ENCODE data around the gene IL37.
"Not testable (repeated sequence)": the region's sequence is repeated elsewhere in the genome, so short reads cannot be mapped to it uniquely, and the experiment has no call there.

IL37 gene

DNA sequence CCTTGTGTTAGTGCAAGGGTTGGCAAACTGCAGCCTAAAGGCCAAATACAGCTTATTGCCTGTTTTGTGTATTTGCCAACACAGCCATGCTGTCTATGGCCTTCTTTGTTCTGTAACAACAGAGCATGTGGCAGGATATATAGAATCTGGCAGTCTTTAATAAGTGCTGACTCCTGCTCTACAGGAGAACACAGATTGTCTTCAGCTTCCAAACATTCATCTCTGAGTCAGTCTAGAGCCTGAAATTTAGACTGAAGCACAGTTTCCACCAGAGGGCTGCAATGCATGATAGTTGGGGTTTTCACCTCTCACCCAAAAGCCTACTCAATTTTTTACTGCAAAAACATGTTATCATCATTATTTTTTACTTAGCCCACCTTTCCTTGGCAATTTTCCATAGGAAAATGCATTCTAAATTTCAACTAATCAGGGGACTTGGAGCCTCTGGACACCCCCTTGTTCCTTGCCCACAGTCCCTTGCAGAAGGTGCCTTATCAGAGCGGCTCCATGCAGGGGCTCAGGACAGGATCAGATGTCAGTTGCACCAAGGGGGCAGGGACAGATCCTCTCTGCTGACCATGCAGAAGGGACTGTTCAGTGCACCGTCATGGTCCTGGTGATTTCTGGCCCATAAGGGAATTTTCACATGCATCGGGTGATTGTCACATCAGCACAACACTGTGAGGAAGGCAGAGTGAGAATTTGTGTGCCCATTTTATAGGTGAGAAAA is 12.4 kb downstream of the IL37 start:
- DNase-seq (ENCODE audit: low read depth), result no peak

DNA sequence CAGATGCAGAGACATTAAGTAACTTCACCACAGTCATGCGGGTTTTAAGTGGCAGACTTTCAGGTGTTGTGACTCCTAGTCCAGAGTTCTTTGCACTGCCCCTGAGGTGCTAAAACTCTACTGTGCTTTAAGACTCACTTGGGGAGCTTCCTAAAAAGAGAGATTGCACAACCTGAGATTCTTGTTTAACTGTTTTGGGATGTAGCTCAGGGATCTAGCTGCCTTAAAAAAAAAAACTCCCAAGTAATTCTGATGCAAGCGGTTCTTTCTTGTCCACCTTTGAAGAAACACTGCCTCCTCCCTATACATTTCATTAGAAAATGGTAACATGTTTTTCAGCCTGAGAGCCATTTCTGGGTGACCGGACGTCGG is 13.0 kb downstream of the IL37 start:
- no peak for DNase-seq (ENCODE audit: low read depth)

GRCh38 chr2:112924360-112924759 is 13.4 kb downstream of the IL37 start:
- DNase-seq (ENCODE audit: low read depth), result no peak

DNA sequence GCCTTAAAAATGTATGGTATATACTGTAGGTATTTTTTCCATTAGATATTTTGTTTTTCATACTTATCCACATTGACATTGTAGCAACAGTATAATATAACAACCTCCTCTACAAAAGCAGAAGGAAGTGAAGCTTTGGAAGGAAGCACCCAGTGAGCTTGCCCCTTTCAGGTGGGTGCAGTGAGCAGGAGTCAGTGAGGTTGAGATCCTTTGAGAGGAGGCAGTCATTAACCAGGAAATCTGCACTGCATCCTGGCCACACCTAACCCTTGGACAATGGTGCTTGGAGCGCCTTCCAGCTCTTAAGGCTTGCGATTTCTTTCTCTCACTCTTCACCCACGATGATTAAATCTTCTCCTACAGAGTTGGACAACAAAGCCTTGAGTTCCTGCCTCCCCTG is 13.9 kb downstream of the IL37 start:
- no peak for DNase-seq (ENCODE audit: low read depth)

DNA sequence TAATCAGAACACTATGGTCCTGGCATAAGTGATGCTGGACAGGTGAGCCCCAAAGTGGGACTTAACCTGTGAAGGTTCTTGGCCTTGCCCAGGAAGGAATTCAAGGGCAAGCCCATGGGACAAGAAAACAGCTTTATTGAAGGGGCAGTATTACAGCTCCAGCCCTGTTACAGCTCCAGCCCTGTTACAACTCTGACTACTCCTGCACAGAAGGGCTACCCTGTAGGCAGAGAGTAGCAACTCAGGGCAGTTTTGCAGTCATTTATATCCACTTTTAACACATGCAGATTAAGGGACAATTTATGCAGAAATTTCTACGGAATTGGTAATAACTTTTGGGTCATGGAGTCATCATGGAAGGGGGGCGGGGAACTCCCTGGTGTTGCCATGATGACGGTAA is 15.7 kb downstream of the IL37 start:
- DNase-seq (ENCODE audit: low read depth), result no peak

GRCh38 chr2:112927745-112928144 is 16.8 kb downstream of the IL37 start:
- DNase-seq (ENCODE audit: low read depth), result no peak

GRCh38 chr2:112933261-112933660 is 22.3 kb downstream of the IL37 start:
- no peak for DNase-seq (ENCODE audit: low read depth)

GRCh38 chr2:112934117-112934516 is 23.2 kb downstream of the IL37 start:
- DNase-seq (ENCODE audit: low read depth), result not testable (repeated sequence)

DNA sequence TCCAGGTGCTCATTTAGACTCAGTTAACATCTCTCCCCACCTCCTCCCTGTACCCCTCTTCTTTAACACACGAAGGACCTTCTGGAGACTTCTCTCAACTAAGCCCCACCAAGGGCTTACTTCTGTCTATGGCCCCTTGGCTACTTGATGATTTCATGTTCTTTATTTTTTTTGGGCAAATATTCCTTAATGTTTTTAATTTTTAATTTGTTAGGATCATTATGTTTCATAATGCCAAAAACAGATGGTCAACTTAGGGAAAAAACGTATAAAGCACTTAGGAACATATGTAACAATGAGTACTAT is 25.9 kb downstream of the IL37 start:
- no peak for DNase-seq (ENCODE audit: low read depth)

- no peak for DNase-seq (ENCODE audit: low read depth)
Measured at GRCh38 chr2:112938904-112939303, 27.9 kb downstream of the IL37 start.

- no peak for DNase-seq (ENCODE audit: low read depth)
Measured at GRCh38 chr2:112939425-112939824, 28.5 kb downstream of the IL37 start.

GRCh38 chr2:112940859-112941625 is 30.1 kb downstream of the IL37 start:
- no peak for DNase-seq (ENCODE audit: low read depth)

DNA sequence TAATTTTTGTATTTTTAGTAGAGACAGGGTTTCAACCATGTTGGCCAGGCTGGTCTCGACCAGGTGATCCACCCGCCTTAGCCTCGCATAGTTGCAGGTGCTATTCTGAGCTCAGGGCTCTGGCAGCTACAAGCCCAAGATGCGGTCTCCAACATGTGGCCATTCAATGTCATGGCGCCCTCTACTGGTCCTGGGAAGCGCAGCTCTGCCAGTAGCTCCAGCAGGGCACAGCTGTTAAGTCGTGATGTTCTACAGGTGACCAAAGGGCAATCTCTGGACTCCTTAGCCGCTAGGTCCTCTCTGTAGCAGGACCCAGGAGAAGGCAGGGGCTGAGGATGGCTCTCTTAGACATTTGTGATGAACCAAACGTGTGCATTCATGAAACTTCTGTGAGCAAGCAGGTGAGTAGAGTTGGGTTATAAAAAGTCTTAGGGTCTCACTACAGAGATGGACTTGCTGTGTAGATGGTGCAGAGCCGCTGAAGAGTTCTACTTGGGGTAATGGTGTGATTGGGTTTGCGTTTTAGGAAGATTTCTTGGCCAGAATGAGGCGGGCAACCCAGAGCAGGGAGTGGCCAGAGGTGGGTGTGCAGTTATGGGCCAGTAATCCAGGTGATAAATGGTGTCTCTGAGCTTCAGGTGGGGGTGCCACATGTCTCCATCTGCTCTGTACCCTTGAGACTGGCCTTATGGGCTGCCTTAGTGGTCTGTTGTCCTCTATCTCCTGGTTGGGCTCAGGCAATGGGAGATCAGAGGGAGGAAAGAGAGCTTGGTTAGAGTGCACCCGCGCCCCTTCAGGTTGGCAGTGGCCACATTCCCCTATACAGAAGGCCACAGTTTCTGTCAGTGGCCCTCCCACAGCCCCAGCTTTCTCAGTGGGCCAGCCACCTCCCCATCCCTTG is 31.0 kb downstream of the IL37 start:
- peak; percentile 29 for DNase-seq (ENCODE audit: low read depth)

- DNase-seq (ENCODE audit: low read depth), result no peak
Measured at GRCh38 chr2:112942654-112943002, 31.7 kb downstream of the IL37 start.

GRCh38 chr2:112944971-112945370 is 34.0 kb downstream of the IL37 start:
- no peak for DNase-seq (ENCODE audit: low read depth)

DNA sequence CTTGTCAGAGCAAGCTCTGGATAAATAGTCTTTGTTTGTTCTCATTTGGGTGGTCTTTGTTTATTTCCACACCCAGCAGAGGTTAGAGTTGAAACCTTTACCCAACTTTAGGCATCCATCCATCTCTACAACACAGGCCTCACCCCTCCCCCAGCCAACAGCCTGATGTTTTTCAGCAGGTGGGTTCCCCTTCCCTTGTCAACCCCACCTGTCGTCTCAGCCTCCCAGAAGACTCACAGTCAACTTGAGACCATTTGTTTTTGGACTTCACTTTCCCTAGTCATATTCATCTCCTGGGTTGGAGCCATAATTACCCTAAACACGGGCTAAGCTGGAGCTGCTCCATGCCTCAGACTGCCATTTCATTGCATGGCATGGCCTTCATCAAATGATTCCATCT is 35.1 kb downstream of the IL37 start:
- no peak for DNase-seq (ENCODE audit: low read depth)

DNA sequence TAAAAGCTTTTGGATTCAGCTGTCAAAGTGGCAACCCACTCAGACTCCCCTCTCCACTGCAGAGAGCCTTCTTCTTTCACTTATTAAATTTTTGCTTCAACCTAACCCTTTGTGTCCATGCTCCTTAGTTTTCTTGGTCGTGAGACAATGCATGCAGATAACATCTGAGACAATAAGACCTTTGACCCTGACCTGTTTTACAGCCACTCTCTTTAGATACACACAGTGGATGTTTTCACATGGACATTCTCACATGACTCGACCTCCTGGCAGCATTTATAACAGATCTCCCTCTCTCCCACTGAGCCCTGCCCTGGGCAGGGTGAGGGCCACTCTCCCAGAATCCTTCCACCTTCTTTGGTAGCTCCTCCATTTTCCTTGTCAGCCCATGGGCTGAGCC is 36.4 kb downstream of the IL37 start:
- DNase-seq (ENCODE audit: low read depth), result no peak

- no peak for DNase-seq (ENCODE audit: low read depth)
Measured at GRCh38 chr2:112949456-112949855, 38.5 kb downstream of the IL37 start.

GRCh38 chr2:112954364-112954763 is 43.4 kb downstream of the IL37 start:
- DNase-seq (ENCODE audit: low read depth), result no peak

GRCh38 chr2:112957511-112957910 is 46.5 kb downstream of the IL37 start:
- no peak for DNase-seq (ENCODE audit: low read depth)

GRCh38 chr2:112958428-112959108 is 47.6 kb downstream of the IL37 start:
- no peak for DNase-seq (ENCODE audit: low read depth)

DNA sequence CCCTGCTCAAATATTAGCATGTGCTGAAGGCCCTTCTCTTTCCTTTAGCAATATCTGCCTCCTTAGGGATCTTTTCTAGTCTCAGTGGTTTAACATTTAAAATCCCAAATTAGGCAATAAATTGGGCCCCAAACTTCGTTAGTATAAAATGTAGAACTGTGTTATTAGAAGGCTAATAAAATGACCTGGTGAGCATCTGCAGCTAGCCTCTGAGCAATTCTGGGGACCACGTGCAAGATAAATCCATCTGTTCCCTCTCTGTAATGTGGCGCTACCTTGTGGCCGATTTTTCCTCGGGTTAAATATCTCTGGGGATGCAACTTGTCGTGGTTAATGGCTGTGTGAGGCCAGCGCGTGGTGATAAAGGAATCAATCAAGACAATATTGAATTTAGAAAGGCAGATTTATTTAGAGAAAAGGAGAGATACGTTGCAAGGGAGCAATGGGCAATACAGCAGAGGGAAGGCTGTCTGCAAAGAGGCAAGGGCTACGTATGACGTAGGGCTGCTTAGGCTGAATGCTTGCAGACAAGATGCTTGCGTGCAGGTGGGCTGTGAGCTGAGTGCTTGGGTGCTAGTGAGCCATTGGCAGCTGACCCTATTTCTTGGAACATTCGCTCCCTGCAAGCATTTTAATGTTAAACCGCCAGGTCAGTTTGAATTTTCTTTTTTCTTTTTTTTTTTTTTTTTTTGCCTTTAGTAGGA is 48.3 kb downstream of the IL37 start:
- no peak for DNase-seq (ENCODE audit: low read depth)

Data from stimulated activated CD8-positive, alpha-beta memory T cell treated with anti-CD3 and anti-CD28 coated beads, Interleukin-15, amount 100 ng/mL, for 1 hour (primary cell).